GM18519 (cell line): ENCODE measurements around the gene FLYWCH2.

Experiments
- ATAC-seq: cut with Tn5 transposase; IDR thresholded peaks from one replicate; pipeline ENCODE4 v1.9.1; 2021; ENCODE audit warnings: mild to moderate bottlenecking, moderate library complexity; ENCODE audit not compliant: unreplicated experiment, low FRiP score

The FLYWCH2 gene, protein sequence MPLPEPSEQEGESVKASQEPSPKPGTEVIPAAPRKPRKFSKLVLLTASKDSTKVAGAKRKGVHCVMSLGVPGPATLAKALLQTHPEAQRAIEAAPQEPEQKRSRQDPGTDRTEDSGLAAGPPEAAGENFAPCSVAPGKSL

DNA sequence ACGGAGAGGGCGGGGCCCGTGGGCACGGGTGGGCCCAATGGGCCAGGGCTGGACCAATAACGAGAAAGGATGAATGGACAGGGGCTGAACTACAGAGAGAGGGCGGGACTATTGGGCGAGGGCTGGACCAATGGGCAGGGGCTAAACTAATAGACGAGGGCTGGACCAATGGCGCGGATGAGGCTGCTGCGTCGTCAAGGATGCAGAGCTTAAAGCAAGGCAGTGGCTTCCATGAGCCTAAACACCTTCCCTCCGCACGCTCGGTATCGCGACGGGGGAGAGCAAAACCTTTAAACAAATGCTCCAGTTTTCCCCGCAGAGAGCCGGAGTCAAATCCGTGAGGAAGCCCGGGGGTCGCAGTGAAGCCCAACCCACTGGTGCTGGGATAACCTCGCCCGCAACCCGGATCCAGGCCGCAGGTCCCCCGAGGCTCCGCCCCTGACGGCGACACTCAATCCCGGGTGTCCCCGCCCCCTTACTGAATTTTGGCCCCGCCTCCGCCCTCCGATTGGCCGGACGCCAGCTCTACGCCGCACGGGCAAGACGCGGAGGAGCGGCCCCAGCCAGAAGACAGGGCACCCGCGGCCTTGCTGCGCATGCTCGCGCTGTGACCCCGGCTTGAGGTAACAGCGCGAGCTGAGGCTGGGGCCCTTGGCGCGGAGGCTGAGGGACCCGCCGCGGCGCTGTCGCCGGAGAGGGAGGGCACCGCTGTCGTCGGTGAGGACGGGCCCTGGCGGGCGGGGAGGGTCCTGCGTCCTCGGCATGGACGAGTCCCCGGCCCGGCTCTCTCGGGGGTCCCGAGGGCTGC lies at the start of gene FLYWCH2:
FLYWCH2 (plus strand) TSS at position 566 of the 808 bp plus-strand sequence. CDS start 13,235 bp downstream, outside the sequence.
- peak; percentile 72 for ATAC-seq

DNA sequence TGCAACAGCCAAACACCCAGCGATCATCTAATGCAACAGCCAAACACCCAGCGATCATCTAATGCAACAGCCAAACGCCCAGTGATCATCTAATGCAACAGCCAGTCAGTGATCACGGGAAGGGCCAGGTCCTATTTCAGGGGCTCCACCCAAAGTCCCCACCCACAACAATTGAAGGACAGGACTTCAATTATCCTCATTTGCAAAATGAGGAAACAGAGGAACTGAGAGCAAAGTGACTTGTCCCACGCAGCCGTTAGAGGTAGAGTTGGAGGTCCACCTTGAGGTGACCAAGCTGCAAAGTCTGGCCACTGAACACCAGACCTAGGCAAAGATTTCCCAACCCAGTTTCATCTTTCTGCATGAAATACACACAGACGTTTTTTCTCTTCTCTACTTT lies 49.2 kb upstream of the FLYWCH2 start:
- ATAC-seq = no peak

DNA sequence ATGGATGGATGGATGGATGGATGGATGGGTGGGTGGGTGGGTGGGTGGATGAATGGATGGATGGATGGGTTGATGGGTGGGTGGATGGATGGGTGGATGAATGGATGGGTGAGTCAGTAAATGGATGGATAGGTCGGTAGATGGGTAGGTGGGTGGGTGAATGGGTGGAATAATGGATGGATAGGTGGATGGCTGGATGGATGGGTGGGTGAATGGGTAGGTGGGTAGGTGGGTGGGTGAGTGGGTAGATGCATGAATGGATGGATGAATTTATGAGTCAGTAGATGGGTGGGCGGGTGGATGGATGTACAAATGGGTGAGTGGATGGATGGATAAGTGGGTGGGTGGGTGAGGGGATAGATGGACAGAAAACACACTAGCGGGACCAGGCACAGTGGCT lies 48.0 kb upstream of the FLYWCH2 start:
- no peak for ATAC-seq

DNA sequence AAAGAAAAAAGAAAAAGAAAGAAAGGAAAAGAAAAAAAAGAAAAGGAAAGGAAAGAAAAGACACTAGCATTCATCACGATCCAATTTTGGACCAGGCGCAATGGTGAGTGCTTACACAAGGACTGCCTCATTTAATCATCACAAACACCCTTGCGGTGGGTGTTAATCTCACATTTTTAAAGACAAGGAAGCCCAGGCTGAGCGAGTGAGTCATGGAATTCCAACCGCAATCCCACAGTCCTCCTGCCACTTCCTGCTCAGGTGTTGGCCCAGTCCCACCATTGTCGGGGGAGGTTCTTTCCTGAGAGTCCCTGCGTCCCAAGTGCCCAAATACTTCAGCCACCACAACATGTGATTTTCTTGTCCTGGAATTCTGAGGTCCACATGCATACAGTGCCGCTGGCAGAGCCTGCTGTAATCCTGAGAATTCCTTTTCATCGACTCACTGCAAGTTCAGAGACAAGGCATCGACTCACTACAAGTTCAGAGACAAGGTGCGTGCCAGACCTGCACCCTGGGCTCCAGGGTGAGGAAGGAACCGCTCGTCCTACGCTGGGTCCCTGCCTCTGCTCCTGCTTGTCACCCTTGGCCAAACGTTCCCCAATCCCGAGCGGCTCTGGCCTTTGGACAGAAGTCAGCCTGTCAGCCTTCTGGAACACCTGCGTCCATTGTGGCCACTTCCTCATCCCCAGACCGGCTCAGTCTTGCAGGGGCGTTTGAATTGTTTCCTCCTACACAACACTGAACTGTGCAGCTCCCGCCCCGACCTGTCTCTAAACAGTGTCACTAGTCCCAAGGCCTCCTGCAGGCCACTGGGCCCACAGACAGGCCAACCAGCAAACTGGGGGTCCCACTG lies 47.1 kb upstream of the FLYWCH2 start:
- ATAC-seq = no peak

DNA sequence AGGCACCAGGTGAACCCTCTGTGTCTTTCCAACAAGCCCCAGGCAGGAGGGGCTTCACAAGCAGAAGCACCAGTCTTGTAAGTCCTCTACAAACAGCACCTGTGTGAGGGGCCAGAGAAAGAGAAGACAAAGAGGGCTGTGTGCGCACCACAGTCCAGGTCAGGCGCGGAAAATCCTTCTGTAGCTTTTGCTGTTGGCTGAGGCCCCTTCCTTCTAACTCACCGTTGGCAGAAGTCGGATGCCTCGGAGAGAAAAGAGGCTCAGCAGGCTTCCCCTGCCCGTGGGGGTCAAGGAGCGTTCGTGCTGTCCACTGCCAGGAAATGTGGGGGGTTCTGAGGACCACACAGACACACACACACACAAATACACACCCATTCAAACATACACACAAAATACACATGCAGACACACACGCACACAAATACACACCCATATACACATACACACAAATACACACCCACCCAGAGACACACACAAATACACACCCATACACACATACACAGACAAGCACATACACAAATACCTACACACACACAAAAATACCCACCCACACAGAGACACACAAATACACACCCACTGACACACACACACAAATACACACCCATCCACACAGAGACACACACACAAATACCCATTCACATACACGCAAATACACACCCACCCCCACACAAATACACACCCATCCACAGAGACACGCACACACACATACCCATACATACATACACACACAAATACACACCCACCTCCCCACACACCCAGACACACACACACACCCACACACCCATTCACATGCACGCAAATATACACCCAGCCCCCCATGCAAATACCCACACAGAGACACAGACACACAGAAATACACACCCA lies 46.1 kb upstream of the FLYWCH2 start:
- no peak for ATAC-seq

DNA sequence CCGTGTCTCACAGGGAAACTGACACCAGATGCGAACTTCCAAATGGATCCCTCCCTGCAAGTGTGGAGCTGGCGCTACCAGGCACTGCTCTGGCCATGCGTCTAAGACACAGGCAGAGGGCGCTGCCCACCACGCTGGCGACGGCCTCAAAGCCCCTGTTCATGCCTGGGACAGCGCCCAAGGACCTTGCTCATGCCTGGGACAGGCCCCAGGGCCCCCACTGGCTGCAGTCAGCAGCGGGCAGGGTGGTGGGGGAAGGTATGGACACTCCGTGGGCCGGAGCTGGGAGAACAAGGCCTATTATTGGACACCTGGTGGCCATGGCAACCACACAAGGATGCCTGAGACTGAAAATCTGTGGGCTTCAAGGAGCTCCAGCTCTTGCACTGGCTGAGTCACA lies 44.1 kb upstream of the FLYWCH2 start:
- no peak for ATAC-seq

DNA sequence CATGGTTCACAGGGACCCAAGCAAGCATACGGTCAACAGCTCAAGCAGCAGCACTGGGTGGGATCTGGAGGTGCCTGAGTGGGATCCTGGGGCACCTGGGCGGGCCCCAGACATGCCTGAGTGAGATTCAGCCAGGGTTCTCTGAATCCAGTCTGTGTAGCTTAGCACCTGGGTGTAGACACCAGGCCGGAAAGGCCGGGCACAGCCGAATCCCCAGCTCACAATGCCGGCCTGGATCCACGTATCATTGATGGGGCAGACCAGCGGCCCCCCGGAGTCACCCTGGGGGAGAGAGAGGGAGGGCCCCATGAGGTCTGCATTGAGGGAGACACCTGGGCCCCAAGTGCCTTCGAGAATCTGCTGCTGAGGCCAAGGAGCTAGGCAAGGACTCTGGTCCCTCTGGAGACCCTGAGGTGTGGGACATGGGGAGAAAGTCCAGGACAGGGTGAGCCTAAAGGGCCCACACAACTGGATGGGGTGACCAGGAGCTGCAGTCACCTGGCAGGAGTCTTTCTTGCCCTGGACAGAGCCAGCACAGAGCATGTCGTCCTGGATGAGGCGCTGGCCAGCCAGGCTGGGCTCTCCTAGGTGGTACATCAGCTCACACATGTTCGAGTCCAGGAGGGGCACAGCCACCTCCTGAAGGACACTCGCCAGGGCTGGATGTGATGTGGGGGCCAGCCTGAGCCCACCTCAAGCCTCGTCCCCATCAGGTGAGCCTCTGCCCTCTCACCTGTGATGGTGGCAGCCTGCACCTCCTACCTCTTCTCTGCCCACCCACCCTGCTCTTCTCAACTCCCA lies 43.2 kb upstream of the FLYWCH2 start:
- ATAC-seq = no peak

DNA sequence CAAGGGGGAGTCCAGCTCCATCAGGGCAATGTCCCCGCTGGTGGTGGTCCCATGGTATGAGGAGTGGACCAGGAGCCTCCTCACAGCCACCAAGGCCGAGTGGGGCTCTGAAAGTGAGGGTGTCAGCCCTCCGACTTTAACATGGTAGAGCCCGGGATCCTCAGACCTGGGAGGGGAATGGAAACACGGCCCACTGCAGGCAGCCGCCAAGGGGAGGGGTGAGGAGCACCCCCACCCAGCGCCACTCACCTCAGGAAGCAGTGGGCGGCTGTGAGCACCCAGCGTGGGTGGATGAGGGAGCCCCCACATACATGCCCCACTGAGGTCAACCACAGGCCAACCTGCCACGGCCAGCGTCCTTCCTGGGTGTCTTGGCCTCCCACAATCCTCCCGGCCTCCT lies 42.1 kb upstream of the FLYWCH2 start:
- ATAC-seq = no peak

DNA sequence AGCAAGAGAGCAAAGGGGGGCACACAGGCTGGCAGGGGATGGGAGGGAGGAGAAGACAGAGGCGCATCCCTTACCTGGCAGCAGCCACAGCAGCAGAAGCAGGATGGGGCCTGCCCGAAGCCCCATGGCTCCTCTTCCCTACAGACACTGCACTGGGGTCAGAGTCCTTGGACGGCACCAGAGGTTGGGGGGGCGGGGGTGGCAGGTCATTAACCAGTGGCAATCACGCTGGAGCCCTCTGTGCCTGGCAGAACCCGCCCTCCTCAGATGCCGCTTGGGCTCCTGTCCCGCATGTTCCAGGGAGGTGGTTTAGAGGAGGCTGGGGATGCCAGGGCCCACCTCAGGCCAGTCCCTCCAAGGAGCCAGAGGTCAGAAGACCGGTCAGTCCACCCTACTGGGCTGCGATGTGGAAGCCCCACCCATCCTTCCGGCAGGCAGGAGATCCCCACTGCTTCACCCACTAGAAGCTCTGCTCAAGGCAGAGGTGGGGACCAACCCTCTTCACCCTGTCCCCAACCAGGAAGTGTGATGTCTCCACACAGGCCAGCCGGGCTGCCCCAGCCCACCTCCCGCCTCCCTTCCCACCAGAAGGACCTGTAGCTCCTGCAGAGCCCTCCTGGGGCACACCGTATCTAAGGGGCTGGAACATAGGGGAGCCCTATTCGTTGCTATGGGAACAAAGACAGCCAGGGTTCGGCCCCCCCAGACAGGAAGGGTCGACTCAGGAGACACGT lies 41.2 kb upstream of the FLYWCH2 start:
- ATAC-seq = no peak

DNA sequence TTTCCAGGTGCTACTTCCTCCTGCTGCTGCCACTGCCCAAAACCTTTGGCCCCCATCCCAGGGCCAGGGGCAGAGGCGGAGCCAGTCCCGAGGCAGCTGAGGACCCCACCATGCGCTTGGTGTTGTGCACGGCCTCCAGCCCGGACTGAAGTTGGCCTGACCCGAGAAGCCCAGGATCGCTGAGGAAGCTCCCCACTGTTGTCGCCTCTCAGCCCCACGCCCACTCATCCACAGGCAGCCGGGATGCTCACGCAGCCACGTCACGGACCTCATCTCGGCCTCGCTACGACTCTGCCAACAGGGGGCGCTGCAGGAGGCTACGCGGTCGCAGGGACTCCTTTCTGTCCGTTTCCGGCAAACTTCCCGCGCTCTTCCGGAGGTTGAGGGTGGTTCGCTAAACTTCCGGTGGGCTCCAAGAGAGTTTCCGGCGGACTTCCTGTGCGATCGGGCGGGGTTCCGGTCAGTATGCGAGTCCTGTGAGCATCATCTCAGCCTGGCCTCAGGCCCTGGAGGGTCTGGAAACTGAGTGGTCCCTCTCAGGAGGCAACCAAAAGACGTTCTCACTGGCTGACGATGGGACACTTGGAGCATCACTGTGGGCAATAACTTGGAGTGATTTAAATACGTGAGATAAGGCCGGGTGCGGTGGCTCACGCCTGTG lies 40.5 kb upstream of the FLYWCH2 start:
- no peak for ATAC-seq

DNA sequence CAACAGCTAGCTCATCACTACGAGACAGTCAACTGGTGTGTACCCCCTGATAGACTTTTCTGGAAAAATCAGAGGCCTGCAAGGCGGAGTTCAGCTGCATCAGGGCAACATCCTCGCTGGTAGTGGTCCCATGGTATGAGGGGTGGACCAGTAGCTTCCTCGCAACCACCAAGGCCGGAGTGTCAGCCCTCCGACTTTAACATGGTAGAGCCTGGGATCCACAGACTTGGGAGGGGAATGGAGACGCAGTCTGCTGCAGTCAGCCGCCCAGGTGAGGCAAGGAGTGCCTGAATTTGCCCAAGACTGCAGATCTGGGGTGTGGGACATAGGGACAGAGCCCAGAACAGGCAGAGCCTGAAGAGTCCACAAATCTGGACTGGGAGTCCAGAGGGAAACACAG lies 39.5 kb upstream of the FLYWCH2 start:
- no peak for ATAC-seq

DNA sequence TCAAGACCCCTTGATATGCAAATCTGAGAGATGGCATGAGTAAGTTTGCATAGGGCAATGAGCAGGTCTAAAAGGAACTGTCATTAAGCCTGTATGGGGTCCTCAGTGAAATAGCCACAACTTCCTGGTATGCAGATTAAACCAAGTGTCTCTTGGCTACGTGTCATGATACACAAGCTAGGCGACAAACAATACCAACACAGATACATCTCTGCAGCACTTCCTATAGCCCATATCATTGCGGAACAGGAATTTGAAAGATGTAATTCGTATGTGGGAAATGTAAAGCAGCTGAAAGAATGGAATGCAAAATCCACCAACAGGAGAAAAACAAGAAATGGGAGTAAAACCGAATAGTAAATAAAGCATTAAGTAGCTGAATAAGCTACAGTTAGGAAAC lies 37.9 kb upstream of the FLYWCH2 start:
- ATAC-seq = no peak

DNA sequence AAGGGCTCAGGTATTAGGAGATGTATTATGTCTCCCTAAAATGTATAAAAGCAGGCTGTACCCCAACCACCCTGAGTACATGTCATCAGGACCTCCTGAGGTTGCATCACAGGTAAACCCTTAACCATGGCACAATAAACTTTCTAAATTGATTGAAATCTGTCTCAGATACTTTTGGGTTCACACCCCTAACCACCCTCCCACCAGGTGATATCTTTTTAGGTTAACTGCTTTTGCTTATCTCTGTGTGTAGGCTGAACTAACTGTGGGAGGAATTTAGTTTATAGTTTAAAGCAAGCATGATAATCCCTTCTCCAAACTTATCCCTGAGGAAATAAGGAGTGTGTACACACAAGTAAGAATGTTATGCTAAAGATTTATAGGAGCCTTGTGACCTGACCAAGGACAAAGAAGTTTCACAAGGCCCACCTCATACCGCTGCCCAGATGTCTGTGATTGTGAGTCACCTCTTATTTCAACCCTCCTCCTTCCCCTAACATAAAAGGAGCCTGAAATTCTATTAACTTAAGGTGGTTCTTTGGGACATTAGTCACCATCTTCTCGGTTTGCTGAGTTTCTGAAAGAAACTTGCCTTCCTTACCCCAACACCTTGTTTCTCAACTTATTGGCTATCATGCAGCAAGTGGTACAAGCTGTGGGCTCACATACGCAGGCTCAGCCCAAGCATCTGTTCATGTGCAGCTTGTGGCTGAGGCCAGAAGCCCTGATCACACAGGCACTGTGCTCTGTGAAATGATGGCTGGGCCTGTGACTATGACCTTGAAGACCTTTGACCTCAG lies 36.3 kb upstream of the FLYWCH2 start:
- no peak for ATAC-seq

DNA sequence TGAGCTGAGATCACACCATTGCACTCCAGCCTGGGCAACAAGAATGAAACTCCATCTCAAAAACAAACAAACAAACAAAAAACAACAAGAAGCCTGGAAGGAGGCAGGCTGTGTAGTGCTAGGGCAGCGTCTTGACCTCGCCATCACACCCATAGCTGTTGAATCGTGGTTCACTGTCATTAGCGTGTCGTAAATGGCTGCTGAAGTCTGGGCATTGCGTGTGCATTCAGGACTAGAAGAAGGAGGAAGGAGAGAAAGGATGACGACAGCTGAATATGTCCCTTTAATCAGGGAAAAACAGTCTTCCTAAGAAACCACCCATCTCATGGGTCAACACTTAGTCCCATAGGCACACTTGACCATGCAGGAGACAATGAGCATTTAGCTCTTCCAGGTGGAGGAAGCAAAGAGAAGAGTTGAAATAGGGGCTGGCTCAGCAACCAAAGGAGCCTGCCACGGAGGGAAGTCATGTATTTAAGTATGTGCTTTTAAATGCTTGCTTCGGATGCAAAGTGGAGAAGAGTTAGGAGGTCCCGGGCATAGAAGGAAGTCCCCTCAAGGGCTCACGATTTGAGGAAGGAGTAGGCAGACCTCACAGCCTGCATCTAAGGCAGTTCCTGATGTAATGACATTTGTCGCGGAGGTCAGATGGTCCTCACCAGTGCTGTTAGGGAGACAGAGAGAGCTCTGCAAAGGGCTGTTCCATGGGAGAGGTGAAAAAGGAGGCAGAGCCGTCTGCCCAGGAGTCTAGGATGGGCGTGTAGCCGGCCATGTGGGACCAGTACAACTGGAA lies 33.9 kb upstream of the FLYWCH2 start:
- ATAC-seq = no peak

DNA sequence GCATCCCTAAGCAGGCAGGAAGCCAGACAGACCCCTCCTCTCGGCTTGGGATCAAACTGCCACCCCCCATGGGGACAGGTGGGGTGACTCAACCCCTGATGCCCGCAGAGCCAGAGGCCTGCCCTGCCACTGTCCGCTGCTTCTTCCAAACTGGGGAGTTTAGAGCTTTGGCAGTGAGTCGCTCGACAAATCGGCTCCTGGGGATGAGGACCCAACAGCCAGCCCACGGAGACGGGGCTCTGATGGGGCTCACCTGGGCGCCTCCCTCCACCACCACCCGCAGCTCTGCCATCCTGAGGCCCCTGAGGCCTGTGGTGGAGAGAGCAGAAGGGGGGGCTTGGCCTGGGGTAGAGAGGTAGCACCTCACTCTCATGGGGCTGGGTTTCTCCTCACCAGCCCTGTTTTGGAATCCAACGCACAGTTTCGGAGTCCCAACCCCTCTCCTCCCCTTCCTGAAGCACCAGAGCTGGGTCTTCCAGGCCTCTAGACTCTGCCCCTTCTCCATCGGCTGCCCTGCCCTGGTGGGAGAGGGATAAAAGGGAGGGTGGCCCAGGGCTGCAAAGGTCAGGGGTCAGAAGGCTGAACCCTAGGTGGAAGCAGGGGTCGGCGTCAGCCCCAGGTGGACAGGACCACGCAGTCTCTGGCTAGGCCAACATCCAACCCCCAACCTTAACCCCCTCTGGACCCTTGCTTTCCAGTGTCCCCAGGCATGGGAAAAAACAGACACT lies 30.8 kb upstream of the FLYWCH2 start:
- ATAC-seq = no peak
